Left ventricle myocardium inferior (tissue), 1 donor: ENCODE results near the gene HBQ1. TPM values are rescaled to one million over a fixed set of nuclear protein-coding genes. Genes with fewer than 3 reads are reported as not detected.
"Not testable (repeated sequence)": the region's sequence is repeated elsewhere in the genome, so short reads cannot be mapped to it uniquely, and the experiment has no call there.

Experiments used
- DNase-seq: peaks from one replicate; pipeline ENCODE4 v3.0.0-alpha.2; 2020
- H3K27ac ChIP-seq: fragments of 200-600 bp; replicated peaks from 2 replicates; pipeline ENCODE4 v1.8.0; 2021
- H3K27me3 ChIP-seq: fragments of 200-600 bp; 2 replicates; pipeline ENCODE4 v1.8.0; 2021; ENCODE audit warnings: low read depth
- H3K36me3 ChIP-seq: fragments of 200-600 bp; 2 replicates; pipeline ENCODE4 v1.8.0; 2021
- H3K4me1 ChIP-seq: fragments of 200-600 bp; 2 replicates; pipeline ENCODE4 v1.8.0; 2021
- H3K4me3 ChIP-seq: fragments of 200-600 bp; 2 replicates; pipeline ENCODE4 v1.8.0; 2021; ENCODE audit warnings: mild to moderate bottlenecking, moderate library complexity
- H3K9me3 ChIP-seq: fragments of 200-600 bp; replicated peaks from 2 replicates; pipeline ENCODE4 v1.8.0; 2021
- CTCF ChIP-seq: fragments of 200-600 bp; IDR thresholded peaks from 2 replicates; pipeline ENCODE4 v1.8.0; 2021; ENCODE audit warnings: antibody characterized with exemption, mild to moderate bottlenecking, borderline replicate concordance
- intact Hi-C: fragments of 100-400 bp; cut with micrococcal nuclease; formaldehyde crosslinking; loops from one replicate; pipeline ENCODE4 v1.11.0; 2022
- total RNA-seq: library from RNA; stranded (reverse); fragmentation: NEBNext Ultra II Directional; extraction: Animal tissue kit (Norgen Biotek cat#: 25700); gene quantifications from one replicate; pipeline ENCODE4 v1.2.1, GENCODE V29; 2021
- donor health status: DM: no; HTN: yes; CAD: no; lungs with severe emphysema.

The HBQ1 gene
- total RNA-seq, 1 donor from 2014 or later = not detected

GRCh38 chr16:200388-200787 lies 20.1 kb downstream of the HBQ1 start:
- no peaks in the 10 kb centered on the region for H3K27me3 ChIP-seq
- no peaks in the 10 kb centered on the region for H3K9me3 ChIP-seq
- H3K27ac ChIP-seq = no peak overlapping the region
- peaks cover 99% of the 10 kb centered on the region for H3K36me3 ChIP-seq
- H3K4me1 ChIP-seq = no peaks in the 10 kb centered on the region
- intact Hi-C loops = no loop called here
- no peak overlapping the region for H3K4me3 ChIP-seq
- DNase-seq = no peak
- TF ChIP-seq CTCF = no peak

- H3K27ac ChIP-seq = no peak overlapping the region
- no peak overlapping the region for H3K4me3 ChIP-seq
- intact Hi-C loops = no loop called here
- no peak for TF ChIP-seq CTCF
- peaks cover 99% of the 10 kb centered on the region for H3K36me3 ChIP-seq
- no peaks in the 10 kb centered on the region for H3K4me1 ChIP-seq
- no peak for DNase-seq
- H3K27me3 ChIP-seq = no peaks in the 10 kb centered on the region
- H3K9me3 ChIP-seq = no peaks in the 10 kb centered on the region
These were observed 23.0 kb downstream of the HBQ1 start for GRCh38 chr16:203246-203645.

- DNase-seq, H3K9me3 ChIP-seq, intact Hi-C loops, H3K4me1 ChIP-seq, H3K27me3 ChIP-seq, H3K4me3 ChIP-seq, H3K27ac ChIP-seq: not testable (repeated sequence)
- H3K36me3 ChIP-seq = peaks cover 94% of the 10 kb centered on the region
These were observed 23.8 kb downstream of the HBQ1 start for GRCh38 chr16:204046-204445.

GRCh38 chr16:209359-209758 lies 29.1 kb downstream of the HBQ1 start:
- H3K27ac ChIP-seq, intact Hi-C loops, H3K9me3 ChIP-seq, DNase-seq, H3K27me3 ChIP-seq, H3K4me3 ChIP-seq: not testable (repeated sequence)
- Histone ChIP-seq H3K4me1 (peaks cover 24% of the 10 kb centered on the region), H3K36me3 (peaks cover 83% of the 10 kb centered on the region)

GRCh38 chr16:211631-212180 lies 31.4 kb downstream of the HBQ1 start:
- Histone ChIP-seq H3K4me1 (peaks cover 24% of the 10 kb centered on the region), H3K27ac (peak overlapping the region; percentile 16), H3K36me3 (peaks cover 82% of the 10 kb centered on the region)
- DNase-seq, H3K27me3 ChIP-seq, intact Hi-C loops, H3K9me3 ChIP-seq, H3K4me3 ChIP-seq: not testable (repeated sequence)

- intact Hi-C loops = no loop called here
- DNase-seq = no peak
- peaks cover 24% of the 10 kb centered on the region for H3K4me1 ChIP-seq
- no peaks in the 10 kb centered on the region for H3K27me3 ChIP-seq
- peak overlapping the region; percentile 34 for H3K27ac ChIP-seq
- H3K36me3 ChIP-seq = peaks cover 82% of the 10 kb centered on the region
- H3K9me3 ChIP-seq = no peaks in the 10 kb centered on the region
- H3K4me3 ChIP-seq = no peak overlapping the region
- no peak for TF ChIP-seq CTCF
These were observed 32.7 kb downstream of the HBQ1 start for GRCh38 chr16:212999-213398.

GRCh38 chr16:220021-220420 lies 39.8 kb downstream of the HBQ1 start:
- Histone ChIP-seq H3K27ac (no peak overlapping the region), H3K27me3 (no peaks in the 10 kb centered on the region), H3K4me3 (no peak overlapping the region), H3K4me1 (no peaks in the 10 kb centered on the region), H3K9me3 (no peaks in the 10 kb centered on the region), H3K36me3 (peaks cover 98% of the 10 kb centered on the region)
- no peak for DNase-seq
- TF ChIP-seq CTCF = no peak
- intact Hi-C loops = loop anchor here (10.0 kb wide), 1 partner anchor 135 kb away; the partner anchor contains the start of gene AXIN1
